Stimulated activated CD4-positive, alpha-beta T cell treated with anti-CD3 and anti-CD28 coated beads, Interleukin-4, amount 100 ng/mL, for 1 hour (primary cell): ENCODE data around the gene CDC42BPB.

Experiments used
- DNase-seq: peaks from one replicate; pipeline ENCODE4 v3.0.0-alpha.2; 2020

CDC42BPB gene

GRCh38 chr14:103015426-103015825 is 41.9 kb downstream of the CDC42BPB start:
- no peak for DNase-seq

- no peak for DNase-seq
Observed at GRCh38 chr14:103014466-103015228, 42.7 kb downstream of the CDC42BPB start.

- DNase-seq: no peak
Observed at GRCh38 chr14:103013028-103013427, 44.3 kb downstream of the CDC42BPB start.

GRCh38 chr14:103009559-103009958 is 47.8 kb downstream of the CDC42BPB start:
- no peak for DNase-seq

DNA sequence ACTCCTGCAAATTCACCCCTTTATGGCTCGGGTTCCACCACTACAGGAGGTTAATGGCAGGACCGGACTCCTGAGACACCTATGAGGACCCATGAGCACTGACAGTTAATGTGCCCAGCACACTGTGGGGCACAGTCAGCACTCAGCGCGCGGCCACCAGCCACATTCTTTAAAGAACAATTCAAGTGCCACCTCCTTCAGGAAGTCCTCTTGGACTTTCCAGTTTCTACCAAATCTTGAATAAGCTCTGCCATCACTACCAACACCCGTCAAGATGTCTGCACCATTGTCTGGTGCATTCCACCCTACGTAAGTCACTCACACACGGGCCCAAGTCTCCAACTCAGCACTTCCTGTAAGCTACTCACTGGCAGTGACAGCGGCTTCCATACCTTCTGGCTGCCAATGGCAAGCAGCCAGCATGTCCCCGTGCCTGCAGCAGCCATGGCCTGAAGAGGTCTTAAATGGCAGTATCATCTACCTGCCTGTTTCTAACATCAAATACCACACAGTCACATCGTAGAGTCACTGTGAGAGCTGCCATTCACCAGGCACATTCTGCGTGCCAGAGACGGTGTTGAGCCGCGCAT is 48.5 kb downstream of the CDC42BPB start:
- no peak for DNase-seq

DNA sequence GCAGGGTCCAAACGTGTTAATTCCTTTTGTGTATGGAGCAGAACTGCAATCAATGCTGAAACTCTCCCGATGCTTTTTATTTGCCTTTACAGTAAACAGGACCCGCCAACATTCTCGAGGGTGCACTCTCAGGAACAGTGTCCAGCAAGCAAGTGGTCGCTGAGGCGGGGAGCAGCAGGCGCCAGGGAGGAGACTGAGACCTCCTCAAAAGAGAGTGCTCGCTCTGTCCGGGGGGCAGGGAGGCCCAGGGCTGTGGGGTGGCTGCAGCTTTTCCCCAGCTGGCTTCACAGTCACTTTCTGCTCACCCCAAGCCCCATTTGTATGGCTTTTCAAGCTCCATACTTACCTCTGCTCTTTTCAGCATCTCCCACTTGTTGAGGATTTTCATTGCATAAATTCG is 49.2 kb downstream of the CDC42BPB start:
- DNase-seq: no peak

DNA sequence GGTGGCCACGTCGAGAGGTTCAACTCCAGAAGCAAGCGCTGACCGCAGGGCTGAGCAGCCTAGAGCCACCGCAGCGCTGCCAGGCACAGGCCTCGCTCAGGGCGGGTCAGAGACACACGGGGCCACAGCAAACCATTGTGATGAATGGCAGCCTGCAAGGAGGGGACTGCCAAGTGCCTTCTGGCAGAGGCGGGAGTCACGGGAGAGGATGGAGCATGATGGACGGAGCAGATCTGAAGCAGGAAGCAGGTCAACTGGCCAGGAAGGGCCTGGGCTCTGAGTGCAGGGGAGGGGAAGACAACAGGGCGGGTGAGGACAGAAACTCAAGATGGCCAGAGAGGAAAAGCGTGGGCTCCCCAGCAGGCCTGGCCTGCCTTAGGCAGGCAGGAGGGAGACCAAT is 49.8 kb downstream of the CDC42BPB start:
- no peak for DNase-seq

DNA sequence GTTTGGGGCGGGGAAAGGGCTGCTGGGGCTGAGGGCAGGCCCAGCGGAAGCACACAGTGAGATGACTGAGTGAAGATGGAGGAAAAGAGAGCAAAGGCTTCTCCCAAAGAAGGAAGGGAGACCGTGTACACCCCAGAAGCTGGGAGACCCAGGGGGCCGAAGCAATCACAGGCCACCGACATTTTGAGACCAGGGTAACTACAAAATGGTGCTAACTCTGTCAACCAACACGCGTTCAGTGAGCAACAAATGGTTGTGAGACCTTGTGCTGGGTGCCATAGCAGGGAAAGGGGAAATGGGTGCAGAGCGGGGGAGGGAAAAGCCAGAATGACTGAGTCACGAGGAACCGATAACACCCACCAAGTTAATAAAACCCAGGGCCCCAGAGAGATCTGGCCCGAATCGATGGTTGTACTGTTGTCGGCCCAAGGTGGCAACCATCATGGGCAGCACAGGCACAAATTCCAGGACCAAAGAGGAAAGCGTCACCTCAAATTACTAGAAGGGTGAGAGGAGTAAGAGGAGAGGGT is 50.3 kb downstream of the CDC42BPB start:
- no peak for DNase-seq

DNA sequence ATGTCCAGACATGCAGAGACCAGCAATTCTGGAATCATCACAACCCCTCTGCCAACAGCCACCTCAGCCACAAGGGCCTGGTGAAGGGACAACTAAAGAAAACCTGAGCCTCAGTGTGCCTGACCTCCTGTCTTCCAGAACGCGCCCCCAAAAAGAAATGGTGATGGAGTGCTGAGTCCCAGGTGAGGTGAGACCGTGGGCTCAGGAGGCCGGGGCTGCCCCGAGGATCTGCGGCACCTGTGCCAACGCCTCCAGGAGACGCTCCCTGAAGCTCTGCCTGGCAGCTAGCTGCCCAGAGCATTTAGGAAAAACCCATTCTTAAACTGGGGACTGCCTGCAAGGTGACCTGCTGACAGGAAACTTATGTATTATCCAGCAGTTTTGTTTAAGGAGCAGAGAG is 51.2 kb downstream of the CDC42BPB start:
- DNase-seq: no peak

DNA sequence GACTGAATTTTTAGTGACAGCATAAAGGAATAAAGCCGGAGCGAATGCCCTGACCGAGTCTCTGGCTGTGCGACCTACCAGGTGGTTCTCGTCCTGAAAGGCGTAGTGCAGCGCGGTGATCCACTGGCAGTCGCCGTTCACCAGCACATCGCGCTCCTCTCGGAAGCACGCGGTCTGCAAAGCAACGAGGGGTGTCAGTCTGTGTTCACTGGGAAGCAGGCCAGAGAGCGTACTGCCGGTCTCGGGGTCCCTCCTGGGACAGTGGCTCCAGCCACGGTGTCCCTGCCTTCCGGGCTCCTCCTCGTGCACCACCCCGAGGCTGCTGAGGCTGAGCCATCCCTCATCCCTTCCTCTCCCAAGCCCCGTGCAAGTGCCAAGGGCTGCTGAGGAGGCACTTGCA is 53.5 kb downstream of the CDC42BPB start:
- DNase-seq: no peak

GRCh38 chr14:103003351-103003615 is 54.1 kb downstream of the CDC42BPB start:
- no peak for DNase-seq

GRCh38 chr14:103002578-103003350 is 54.6 kb downstream of the CDC42BPB start:
- DNase-seq: no peak

DNA sequence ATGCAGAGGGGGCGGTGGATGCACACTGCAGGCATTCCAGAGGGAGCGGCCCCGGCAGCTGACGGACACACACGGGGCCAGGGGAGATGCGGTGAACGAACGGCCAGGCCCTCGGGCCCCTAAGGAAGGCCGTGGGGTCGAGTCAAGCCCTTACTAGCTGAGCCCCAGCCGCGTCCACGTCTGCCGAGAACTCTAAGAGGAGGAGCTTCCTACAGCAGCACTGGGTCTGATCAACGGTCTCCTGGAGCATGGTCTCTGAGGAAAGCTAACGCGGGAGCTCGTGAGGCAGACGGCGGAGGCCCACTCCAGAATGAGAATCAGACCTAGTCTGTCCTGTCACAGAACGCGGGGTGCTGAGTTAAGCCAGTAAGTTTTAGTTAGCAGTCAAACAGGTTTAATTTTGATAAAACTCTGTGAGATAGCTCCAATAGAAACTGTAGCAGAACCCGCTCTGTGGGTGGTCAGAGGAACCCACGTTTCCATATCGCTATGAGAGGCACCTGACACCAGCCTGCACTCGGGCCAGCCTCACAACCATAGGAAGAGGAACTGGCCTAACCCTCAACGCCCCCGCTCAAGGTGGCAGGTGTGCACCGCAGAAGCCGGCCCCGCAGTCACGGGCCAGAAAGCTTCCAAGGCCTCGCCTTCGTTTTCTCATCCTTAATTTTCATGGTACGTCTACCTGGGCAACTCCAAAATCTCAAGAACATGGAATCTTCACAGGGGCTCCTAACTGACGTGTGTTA is 55.5 kb downstream of the CDC42BPB start:
- no peak for DNase-seq

DNA sequence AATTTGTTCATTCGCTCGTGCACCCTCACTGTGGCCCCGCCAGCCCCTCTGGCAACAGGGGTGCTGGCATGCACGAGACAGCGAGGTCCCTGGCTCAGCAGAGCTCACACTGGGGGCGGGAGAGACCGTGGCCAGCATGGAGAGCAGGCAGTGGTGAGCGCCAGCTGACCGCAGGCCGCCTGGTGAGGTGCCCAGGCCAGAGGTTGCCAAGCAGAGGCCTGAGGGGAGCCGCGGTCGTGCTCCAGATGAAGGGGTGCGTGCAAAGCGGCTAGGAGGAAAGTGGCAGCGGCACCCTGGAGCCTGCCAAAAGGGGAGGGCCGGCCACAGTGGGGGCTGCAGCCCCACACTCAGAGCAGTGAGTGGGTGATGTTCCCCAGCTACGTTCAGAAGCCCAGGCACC is 56.1 kb downstream of the CDC42BPB start:
- DNase-seq: no peak

GRCh38 chr14:103000291-103000921 is 56.9 kb downstream of the CDC42BPB start:
- no peak for DNase-seq

DNA sequence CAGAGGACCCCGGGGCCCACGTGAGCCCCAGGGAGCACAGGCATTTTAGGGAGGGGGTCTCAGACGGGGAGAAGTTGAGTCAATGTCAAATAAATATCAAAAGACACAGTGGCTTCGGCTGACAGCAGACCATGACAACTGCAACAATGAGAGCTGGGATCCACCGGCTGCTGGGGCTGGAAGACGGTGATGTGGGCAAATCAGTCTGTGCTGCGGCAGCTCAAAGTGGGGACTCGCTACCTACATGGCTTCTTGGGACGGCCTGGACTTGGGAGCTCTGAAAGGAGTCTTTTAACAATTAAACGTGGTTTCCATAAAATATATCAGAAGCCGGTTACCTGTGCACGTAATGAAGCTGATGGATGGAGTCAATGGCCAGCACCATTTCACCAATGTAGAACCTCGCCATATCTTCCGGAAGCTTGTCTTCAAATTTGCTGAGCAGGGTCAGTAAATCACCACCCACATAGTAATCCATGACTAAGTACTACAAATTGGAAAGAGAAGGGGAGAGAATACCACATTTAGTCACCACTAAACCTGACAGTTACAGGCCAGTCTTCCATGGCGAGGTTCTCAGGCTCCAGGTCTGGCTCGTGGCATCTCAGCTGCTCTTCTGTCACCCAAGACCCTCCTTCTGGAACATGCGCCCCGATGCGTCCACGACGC is 58.0 kb downstream of the CDC42BPB start:
- DNase-seq: no peak

DNA sequence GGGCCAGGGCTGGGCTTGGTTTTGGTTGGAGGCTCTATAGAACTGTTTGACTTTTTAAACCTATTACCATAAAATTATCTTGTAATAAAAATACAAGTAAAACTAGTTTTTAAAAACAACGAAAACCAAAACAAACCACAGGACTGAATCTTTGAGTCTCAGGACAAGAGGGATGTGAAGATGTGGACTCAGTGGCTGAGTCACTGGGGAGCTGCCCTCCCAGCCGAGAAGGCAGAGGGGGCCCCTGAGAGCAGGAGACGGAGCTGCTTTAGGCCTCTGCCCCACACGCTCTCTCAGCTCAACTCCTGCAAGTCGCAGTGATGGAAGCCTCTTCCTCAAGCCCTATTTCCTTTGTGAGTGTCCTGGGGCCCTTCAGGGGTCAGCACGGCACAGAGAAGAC is 59.0 kb downstream of the CDC42BPB start:
- DNase-seq: no peak

GRCh38 chr14:102996941-102997340 is 60.4 kb downstream of the CDC42BPB start:
- no peak for DNase-seq

GRCh38 chr14:102994689-102995088 is 62.7 kb downstream of the CDC42BPB start:
- no peak for DNase-seq

- no peak for DNase-seq
Observed at GRCh38 chr14:102993523-102993922, 63.8 kb downstream of the CDC42BPB start.

DNA sequence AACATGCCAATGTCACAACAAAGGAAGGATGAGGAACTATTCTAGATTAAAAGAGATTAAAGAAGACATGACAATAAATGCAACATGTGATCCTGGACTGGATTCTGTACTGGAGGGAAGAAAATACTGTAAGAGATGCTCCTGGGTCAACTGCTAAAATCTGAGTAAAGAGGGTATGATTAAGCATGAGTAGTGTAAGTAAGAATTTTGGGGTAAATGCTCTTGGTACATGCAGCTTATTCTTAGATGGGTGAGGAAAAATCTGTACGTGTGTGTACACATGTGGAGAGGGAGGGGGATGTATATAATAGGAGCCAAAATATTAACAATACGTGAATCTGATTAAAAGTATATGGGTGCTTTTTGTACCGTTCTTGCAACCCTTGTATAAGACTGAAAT is 66.0 kb downstream of the CDC42BPB start:
- DNase-seq: no peak

GRCh38 chr14:102988054-102988453 is 69.3 kb downstream of the CDC42BPB start:
- no peak for DNase-seq
